Measurements from ENCODE around the gene TOM1L2.

Gene TOM1L2

DNA sequence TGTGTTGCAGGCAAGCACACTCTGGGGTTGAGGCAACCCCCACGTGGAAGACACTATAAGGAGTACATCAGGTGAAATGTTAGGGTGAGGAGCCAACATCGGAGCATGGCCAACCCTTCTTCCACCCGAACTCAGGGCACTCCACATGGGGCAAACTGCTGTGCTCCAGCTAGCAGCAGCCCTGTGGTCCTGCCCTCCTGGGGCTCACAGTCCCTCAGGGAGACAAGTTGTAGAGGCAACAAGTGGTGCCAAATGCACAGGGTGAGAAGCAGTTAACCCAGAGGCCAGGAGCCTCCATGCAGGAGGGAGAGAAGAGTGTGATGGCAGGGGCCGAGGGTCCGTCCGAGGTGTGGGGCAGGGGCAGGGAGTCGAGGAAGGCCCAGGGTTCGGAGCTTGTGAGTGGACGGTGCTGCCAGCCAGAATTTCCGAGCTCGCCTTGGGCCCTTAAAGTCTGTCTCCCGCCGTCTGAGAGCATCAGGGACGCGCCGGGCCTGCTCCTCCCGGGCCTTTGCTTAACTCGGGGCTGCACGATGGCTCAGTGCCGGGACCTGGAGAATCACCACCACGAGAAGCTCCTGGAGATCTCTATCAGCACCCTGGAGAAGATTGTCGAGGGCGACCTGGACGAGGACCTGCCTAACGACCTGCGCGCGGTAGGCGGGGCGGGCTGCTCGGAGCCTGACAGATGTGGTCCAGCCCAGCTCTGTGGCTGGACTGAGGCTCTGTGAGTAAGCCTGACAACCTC is 34.5 kb upstream of the TOM1L2 start:
- in situ Hi-C loops (cut with MboI; ENCODE audit: low pct_unique_long_range_greater_than_20kb, low sequenced_read_pairs, unreplicated experiment) = no loop called here
- DNase-seq (ENCODE audit: low spot score) = no peak
- TF ChIP-seq, protein P1, sequence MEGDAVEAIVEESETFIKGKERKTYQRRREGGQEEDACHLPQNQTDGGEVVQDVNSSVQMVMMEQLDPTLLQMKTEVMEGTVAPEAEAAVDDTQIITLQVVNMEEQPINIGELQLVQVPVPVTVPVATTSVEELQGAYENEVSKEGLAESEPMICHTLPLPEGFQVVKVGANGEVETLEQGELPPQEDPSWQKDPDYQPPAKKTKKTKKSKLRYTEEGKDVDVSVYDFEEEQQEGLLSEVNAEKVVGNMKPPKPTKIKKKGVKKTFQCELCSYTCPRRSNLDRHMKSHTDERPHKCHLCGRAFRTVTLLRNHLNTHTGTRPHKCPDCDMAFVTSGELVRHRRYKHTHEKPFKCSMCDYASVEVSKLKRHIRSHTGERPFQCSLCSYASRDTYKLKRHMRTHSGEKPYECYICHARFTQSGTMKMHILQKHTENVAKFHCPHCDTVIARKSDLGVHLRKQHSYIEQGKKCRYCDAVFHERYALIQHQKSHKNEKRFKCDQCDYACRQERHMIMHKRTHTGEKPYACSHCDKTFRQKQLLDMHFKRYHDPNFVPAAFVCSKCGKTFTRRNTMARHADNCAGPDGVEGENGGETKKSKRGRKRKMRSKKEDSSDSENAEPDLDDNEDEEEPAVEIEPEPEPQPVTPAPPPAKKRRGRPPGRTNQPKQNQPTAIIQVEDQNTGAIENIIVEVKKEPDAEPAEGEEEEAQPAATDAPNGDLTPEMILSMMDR (IDR thresholded peaks at IDR 0.05; ENCODE audit: extremely low read depth, insufficient read depth, missing control alignments) = no peak

DNA sequence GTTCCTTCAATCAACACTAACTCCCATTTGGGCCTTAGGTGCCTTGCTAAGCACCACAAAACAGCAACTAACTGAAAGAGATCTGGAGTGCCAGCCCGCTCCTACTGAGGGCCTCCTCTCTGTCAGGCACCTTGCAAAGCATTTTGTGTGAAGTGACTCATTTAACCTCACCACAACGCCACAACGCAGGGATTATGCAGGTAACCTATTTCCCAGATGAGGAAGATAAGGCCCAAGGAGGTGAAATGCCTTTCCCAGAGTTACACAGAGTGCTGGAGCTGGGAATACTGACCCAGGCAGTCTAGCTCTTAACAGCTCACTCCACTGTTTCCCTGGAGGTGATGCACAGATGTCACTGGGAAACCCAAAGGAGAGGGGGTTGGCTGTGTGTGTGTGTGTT is 33.3 kb upstream of the TOM1L2 start:
- in situ Hi-C loops (cut with MboI; ENCODE audit: low pct_unique_long_range_greater_than_20kb, low sequenced_read_pairs, unreplicated experiment) = no loop called here
- TF ChIP-seq, protein P1 (IDR thresholded peaks at IDR 0.05; ENCODE audit: extremely low read depth, insufficient read depth, missing control alignments) = no peak
- no peak for DNase-seq (ENCODE audit: low spot score)

DNA sequence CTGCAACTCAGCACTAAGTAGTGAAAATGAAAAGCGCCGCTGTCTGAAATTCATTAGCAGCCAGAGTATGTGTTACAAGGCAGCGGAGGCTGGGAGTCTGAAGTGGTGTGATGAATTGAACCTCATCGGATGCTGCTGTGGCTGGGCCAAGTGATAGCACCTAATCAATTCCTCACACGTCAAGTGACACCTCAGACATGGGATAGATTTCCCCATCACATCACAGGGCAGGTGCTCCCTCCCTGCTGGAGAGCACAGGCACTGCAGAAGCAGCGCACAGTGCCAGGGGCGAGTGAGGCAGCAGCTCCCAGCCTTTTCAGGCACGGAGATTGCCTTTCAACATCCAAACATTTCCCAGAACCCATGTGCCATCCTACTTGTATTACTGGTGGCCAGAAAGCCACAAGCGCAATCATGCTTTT is 32.7 kb upstream of the TOM1L2 start:
- TF ChIP-seq, protein P1 (IDR thresholded peaks at IDR 0.05; ENCODE audit: extremely low read depth, insufficient read depth, missing control alignments) = no peak
- in situ Hi-C loops (cut with MboI; ENCODE audit: low pct_unique_long_range_greater_than_20kb, low sequenced_read_pairs, unreplicated experiment) = no loop called here
- DNase-seq (ENCODE audit: low spot score) = no peak

DNA sequence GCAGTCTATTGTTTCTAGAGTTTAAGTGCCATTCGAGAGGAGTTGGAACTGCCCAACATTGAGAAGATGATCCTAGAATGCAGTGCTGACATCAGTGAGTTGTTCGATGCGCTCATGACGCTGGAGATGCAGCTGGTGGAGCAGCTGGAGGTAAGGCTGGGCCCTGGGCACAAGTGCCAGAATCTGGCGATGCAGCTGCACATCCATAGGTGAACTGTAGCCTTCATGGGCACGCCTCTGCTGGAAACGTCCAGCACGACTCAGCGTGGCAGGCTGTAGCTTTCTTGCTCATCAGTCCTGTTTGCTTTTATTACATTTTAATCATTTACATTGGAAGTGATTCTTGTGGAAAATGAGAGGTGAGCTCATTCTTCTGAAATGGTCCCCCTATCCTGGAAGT is 32.1 kb upstream of the TOM1L2 start:
- in situ Hi-C loops (cut with MboI; ENCODE audit: low pct_unique_long_range_greater_than_20kb, low sequenced_read_pairs, unreplicated experiment) = no loop called here
- no peak for DNase-seq (ENCODE audit: low spot score)
- TF ChIP-seq, protein P1 (IDR thresholded peaks at IDR 0.05; ENCODE audit: extremely low read depth, insufficient read depth, missing control alignments) = no peak

DNA sequence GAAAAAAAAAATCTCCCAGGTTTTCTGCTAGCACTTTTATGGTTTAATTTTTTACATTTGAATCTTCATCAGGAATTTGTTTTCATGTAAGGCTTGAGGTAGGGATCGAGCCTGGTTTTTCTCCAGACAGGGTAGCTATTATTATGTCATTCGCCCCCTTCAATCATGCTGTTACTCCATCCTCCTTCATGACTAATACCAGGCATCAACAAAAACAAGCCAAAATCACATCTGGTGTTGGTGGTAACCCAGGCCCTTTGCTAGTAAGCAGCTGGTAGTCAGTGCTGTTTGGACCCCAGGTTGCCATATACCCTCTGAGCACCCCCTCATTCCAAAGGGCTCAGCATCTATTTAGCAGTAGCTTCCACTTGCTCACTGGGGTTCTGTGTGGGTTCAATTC is 30.0 kb upstream of the TOM1L2 start:
- TF ChIP-seq, protein P1 (IDR thresholded peaks at IDR 0.05; ENCODE audit: extremely low read depth, insufficient read depth, missing control alignments) = no peak
- in situ Hi-C loops (cut with MboI; ENCODE audit: low pct_unique_long_range_greater_than_20kb, low sequenced_read_pairs, unreplicated experiment) = no loop called here
- no peak for DNase-seq (ENCODE audit: low spot score)

DNA sequence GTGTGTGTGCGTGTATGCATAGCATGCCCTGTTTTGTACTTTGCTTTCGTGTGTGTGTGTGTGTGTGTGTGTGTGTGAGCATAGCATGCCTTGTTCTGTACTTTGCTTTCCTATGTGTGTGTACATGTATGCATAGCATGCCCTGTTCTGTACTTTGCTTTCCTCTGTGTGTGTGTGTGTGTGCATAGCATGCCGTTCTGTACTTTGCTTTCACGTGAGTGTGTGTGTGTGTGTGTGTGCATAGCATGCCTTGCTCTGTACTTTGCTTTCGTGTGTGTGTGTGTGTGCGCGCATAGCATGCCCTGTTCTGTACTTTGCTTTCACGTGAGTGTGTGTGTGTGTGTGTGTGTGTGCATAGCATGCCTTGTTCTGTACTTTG is 27.8 kb upstream of the TOM1L2 start:
- no peak for DNase-seq (ENCODE audit: low spot score)
- in situ Hi-C loops (cut with MboI; ENCODE audit: low pct_unique_long_range_greater_than_20kb, low sequenced_read_pairs, unreplicated experiment) = no loop called here

More for the DNA sequence above, 27.8 kb upstream of the TOM1L2 start:
- TF ChIP-seq, protein P1 (IDR thresholded peaks at IDR 0.05; ENCODE audit: extremely low read depth, insufficient read depth, missing control alignments) = no peak
